K562 (cell line): ENCODE data around the gene ADAM15. TPM values are rescaled to one million over a fixed set of nuclear protein-coding genes. Genes with fewer than 3 reads are reported as not detected.

Experiments
- ATF4 ChIP-seq: fragments of 450-650 bp; formaldehyde crosslinking; IDR thresholded peaks from 2 replicates; pipeline ENCODE4 v1.4.0; 2022; ENCODE audit warnings: mild to moderate bottlenecking, moderate library complexity
- BRD4 ChIP-seq: fragments of 200-600 bp; sonication (generic); IDR thresholded peaks from 2 replicates; pipeline ENCODE4 v1.6.1; 2017; ENCODE audit warnings: inconsistent platforms
- EWSR1 ChIP-seq: fragments of 450-650 bp; IDR thresholded peaks from 2 replicates; pipeline ENCODE4 v1.6.1; 2018; ENCODE audit warnings: borderline replicate concordance, mild to moderate bottlenecking, low read depth, moderate library complexity; ENCODE audit not compliant: partially characterized antibody
- FOSL1 ChIP-seq: fragments of 200-800 bp; sonication (Bioruptor generic); conservative IDR thresholded peaks from 2 replicates; pipeline ENCODE4 v1.6.1; 2016; ENCODE audit warnings: missing genetic modification characterization, missing compliant biosample characterization
- KHSRP ChIP-seq: fragments of 450-650 bp; IDR thresholded peaks from 2 replicates; pipeline ENCODE4 v1.6.1; 2017
- POLR2AphosphoS2 ChIP-seq: IDR thresholded peaks from 2 replicates; pipeline ENCODE4 v1.6.1; 2012; ENCODE audit warnings: low read length, improper control_type of control experiment
- RBM15 ChIP-seq: fragments of 200-400 bp; formaldehyde crosslinking; IDR thresholded peaks from 2 replicates; pipeline ENCODE4 v1.6.1; 2018; ENCODE audit warnings: mild to moderate bottlenecking, low read length, moderate library complexity; ENCODE audit not compliant: insufficient read depth
- REST ChIP-seq, 2 experiments: fragments of 450-650 bp; formaldehyde crosslinking in 1 of 2; IDR thresholded peaks; 2 replicates each; pipeline versions ENCODE4 v1.4.0 to v1.6.1; 2014 to 2020; ENCODE audit warnings: mild to moderate bottlenecking in 2 of 2, borderline replicate concordance in 1 of 2, low read depth in 1 of 2
- SOX6 ChIP-seq: fragments of 450-650 bp; IDR thresholded peaks from 2 replicates; pipeline ENCODE4 v1.6.1; 2014; ENCODE audit warnings: mild to moderate bottlenecking
- SPI1 ChIP-seq: IDR thresholded peaks from 2 replicates; pipeline ENCODE4 v1.6.1; 2011; ENCODE audit warnings: low read depth, low read length, control low read depth, borderline replicate concordance
- TAF9B ChIP-seq: fragments of 450-650 bp; IDR thresholded peaks from 2 replicates; pipeline ENCODE4 v1.6.1; 2018; ENCODE audit warnings: mild to moderate bottlenecking; ENCODE audit not compliant: partially characterized antibody
- ZBTB34 ChIP-seq: fragments of 250-450 bp; sonication (Bioruptor Pico); IDR thresholded peaks from 2 replicates; pipeline ENCODE4 v1.8.0; 2021; ENCODE audit warnings: mild to moderate bottlenecking, moderate library complexity
- ZBTB7A ChIP-seq: IDR thresholded peaks from 2 replicates; pipeline ENCODE4 v1.6.1; 2011; ENCODE audit warnings: low read depth, mild to moderate bottlenecking, low read length, moderate library complexity, borderline replicate concordance; ENCODE audit not compliant: control insufficient read depth
- ZC3H11A ChIP-seq: IDR thresholded peaks from 2 replicates; pipeline ENCODE4 v1.6.1; 2012; ENCODE audit warnings: low read depth, low read length, improper control_type of control experiment
- ZNF217 ChIP-seq: sonication (generic); formaldehyde crosslinking; IDR thresholded peaks from 2 replicates; pipeline ENCODE4 v1.8.0; 2022; ENCODE audit warnings: mild to moderate bottlenecking, missing genetic modification reagents
- ZNF57 ChIP-seq: fragments of 450-650 bp; formaldehyde crosslinking; IDR thresholded peaks from 2 replicates; pipeline ENCODE4 v1.4.0; 2020; ENCODE audit warnings: mild to moderate bottlenecking, moderate library complexity
- polyA plus RNA-seq, 8 experiments: library from polyadenylated mRNA; depleted of rRNA in 4 of 8; stranded (reverse) in 5 of 8; unstranded in 3 of 8; fragments of >200 nt; fragmentation: Nextera tagmentation in 2 of 8; fragmentation: Illumina TruSeq in 1 of 8; extraction: Ambion mirVana in 2 of 8; extraction: Trizol in 1 of 8; gene quantifications; 2 replicates each; pipeline versions ENCODE4 v1.2.1 to v1.2.3, GENCODE V29; 2011 to 2014; ENCODE audit warnings: inconsistent platforms in 1 of 8, missing spikeins in 1 of 8
- total RNA-seq, 7 experiments: library from RNA; depleted of rRNA in 6 of 7; stranded (reverse); fragments of >200 nt in 6 of 7; fragmentation: Illumina TruSeq in 2 of 7; extraction: Trizol in 2 of 7; gene quantifications; 2 replicates each; pipeline versions ENCODE4 v1.2.1 to v1.2.3, GENCODE V29; 2011 to 2021; ENCODE audit warnings: low replicate concordance in 1 of 7

Gene ADAM15
- total and polyA plus RNA-seq, 9 of the 15 experiments (the other 6 are each of a cell fraction or from before 2014, with no cell fraction given), result 0.69 to 72.3 (median 32.8) TPM

- TF ChIP-seq ZNF217 (CRISPR knock-in tag) (no peak), ZNF57 (no peak), POLR2AphosphoS2 (no peak), TAF9B (no peak), ATF4 (CRISPR knock-in tag) (no peak), REST (IDR thresholded peaks at IDR 0.05; ENCODE audit: borderline replicate concordance) (peak; percentile 91), REST (CRISPR knock-in tag; IDR thresholded peaks at IDR 0.05; ENCODE audit: low read depth) (peak; percentile 33; the same call in 1 of the 2 replicates), ZBTB34 (CRISPR knock-in tag) (no peak), SOX6 (peak; percentile 71), RBM15 (no peak), KHSRP (no peak), ZC3H11A (no peak), SPI1 (no peak), BRD4 (no peak), EWSR1 (no peak), ZBTB7A (peak; percentile 98), FOSL1 (tag) (peak; percentile 87)
Measured at GRCh38 chr1:155017041-155017945, 33.8 kb upstream of the ADAM15 start (continued).
